Aorta (tissue), 5 donors: ENCODE data around the gene NFKBIE. TPM values are rescaled to one million over a fixed set of nuclear protein-coding genes. Genes with fewer than 3 reads are reported as not detected.
A peak's percentile ranks its signal among the peaks of the same experiment; 100 is the strongest.

Source experiments
- ATAC-seq: fragments of 200-7000 bp; cut with Tn5 transposase; one replicate; pipeline ENCODE4 v1.9.1; 2022; ENCODE audit warnings: moderate library complexity; ENCODE audit not compliant: low FRiP score
- DNase-seq, 2 donors: peaks; one replicate each; pipeline ENCODE4 v3.0.0-alpha.2; 2020
- H3K27ac ChIP-seq, 2 donors: one replicate each; pipeline ENCODE4 v1.5.1; 2013; ENCODE audit warnings: low read length in 2 of 2, mild to moderate bottlenecking in 2 of 2, moderate library complexity in 2 of 2, control low read depth in 1 of 2, inconsistent platforms in 1 of 2, low read depth in 1 of 2
- H3K27me3 ChIP-seq, 2 donors: one replicate each; pipeline ENCODE4 v1.6.1; 2013; ENCODE audit warnings: control low read depth in 1 of 2, low read length in 1 of 2, mild to moderate bottlenecking in 1 of 2, moderate library complexity in 1 of 2; ENCODE audit not compliant: insufficient read depth in 2 of 2, control insufficient read depth in 1 of 2
- H3K36me3 ChIP-seq, 2 donors: one replicate each; pipeline ENCODE4 v1.6.1; 2013; ENCODE audit warnings: control low read depth in 1 of 2, low read length in 1 of 2, mild to moderate bottlenecking in 1 of 2; ENCODE audit not compliant: insufficient read depth in 2 of 2, control insufficient read depth in 1 of 2
- H3K4me1 ChIP-seq, 2 donors: one replicate each; pipeline ENCODE4 v1.6.1; 2013; ENCODE audit warnings: low read length in 2 of 2, control low read depth in 1 of 2, mild to moderate bottlenecking in 1 of 2, moderate library complexity in 1 of 2; ENCODE audit not compliant: insufficient read depth in 2 of 2, control insufficient read depth in 1 of 2
- H3K4me3 ChIP-seq, 2 donors: one replicate each; pipeline ENCODE4 v1.5.1; 2013; ENCODE audit warnings: low read length in 2 of 2, control low read depth in 1 of 2, mild to moderate bottlenecking in 1 of 2
- H3K9me3 ChIP-seq: one replicate; pipeline ENCODE4 v1.6.1; 2013; ENCODE audit warnings: mild to moderate bottlenecking, low read length; ENCODE audit not compliant: control insufficient read depth
- WGBS, 2 donors: extraction: QIAGEN DNeasy Blood & Tissue Kit; methylation state at CpG; one replicate each; pipeline ENCODE4 v1.1.7; 2013; 5-methylcytosine and 5-hydroxymethylcytosine counted together
- intact Hi-C, 2 donors: fragments of 100-400 bp; cut with DNase I; formaldehyde crosslinking; loops; one replicate each; pipeline versions ENCODE4 v1.14.2 to v1.15.0; 2022
- polyA plus RNA-seq, 2 donors: library from polyadenylated mRNA; stranded (reverse); fragments of 200-250 nt; gene quantifications; one replicate each; pipeline ENCODE4 v1.2.3, GENCODE V29; 2013
- total RNA-seq, 2 donors: library from RNA; stranded (reverse); fragmentation: NEBNext Ultra II Directional; extraction: Animal tissue kit (Norgen Biotek cat#: 25700); gene quantifications; one replicate each; pipeline ENCODE4 v1.2.1, GENCODE V29; 2021
- donor health status: healthy with polysubstance abuse.
- donor health status: Bipolar disorder and iron deficiency.
- donor health status: DM: no; HTN: no; CAD: no.
- donor health status: DM: no; HTN: no; CAD: no.
- donor health status: DM: yes; HTN: yes; CAD: no.

Gene NFKBIE
- total and polyA plus RNA-seq, 4 donors = 3.5 to 10.9 (median 4.9) TPM

GRCh38 chr6:44270526-44271405, 5.4 kb upstream of the NFKBIE start:
- H3K9me3 ChIP-seq = no peaks in the 10 kb centered on the region
- H3K27me3 ChIP-seq = no peaks in the 10 kb centered on the region
- H3K27ac ChIP-seq = no peak overlapping the region
- intact Hi-C loops = no loop called here
- no peaks in the 10 kb centered on the region for H3K4me1 ChIP-seq
- peak overlapping the region; percentile 39 to 52 for H3K4me3 ChIP-seq
- WGBS, 2 donors = 2 to 5% methylated on average over 28 to 88 of the region's 90 CpGs
- H3K36me3 ChIP-seq = no peaks in the 10 kb centered on the region
- ATAC-seq = no peak
- DNase-seq = no peak

GRCh38 chr6:44269921-44270525, 4.7 kb upstream of the NFKBIE start, which contains the start of gene TMEM151B:
Gene TMEM151B (plus strand): TSS chr6:44270450. CDS start chr6:44270743, 293 bp downstream.
- H3K27me3 ChIP-seq = no peaks in the 10 kb centered on the region

GRCh38 chr6:44269178-44269920, 4.0 kb upstream of the NFKBIE start:
- WGBS, 2 donors = 66 to 100% methylated on average over 1 of the region's 1 CpG
- no peaks in the 10 kb centered on the region for H3K9me3 ChIP-seq
- no peak overlapping the region for H3K4me3 ChIP-seq
- ATAC-seq = no peak
- no peaks in the 10 kb centered on the region for H3K36me3 ChIP-seq
- peaks cover 0 to 4% of the 10 kb centered on the region in 2 donors for H3K4me1 ChIP-seq
- H3K27ac ChIP-seq = no peak overlapping the region
- H3K27me3 ChIP-seq = no peaks in the 10 kb centered on the region
- intact Hi-C loops = loop anchor here (2.0 to 5.0 kb wide), 3 partner anchors 33 to 69 kb away; no protein-coding TSS in a partner anchor
- DNase-seq = peak in 1 of 2 donors; percentile 11

More at GRCh38 chr6:44269921-44270525, 4.7 kb upstream of the NFKBIE start, which contains the start of gene TMEM151B:
- Histone ChIP-seq H3K9me3 (no peaks in the 10 kb centered on the region), H3K27ac (no peak within 1 kb of the TSS), H3K4me3 (peak within 1 kb of the TSS; percentile 39 to 52), H3K36me3 (no peaks in the 10 kb centered on the region), H3K4me1 (no peaks in the 10 kb centered on the region)
- intact Hi-C loops = loop anchor here (2.0 to 5.0 kb wide), 3 partner anchors 32 to 69 kb away; no protein-coding TSS in a partner anchor
- 12 to 25% methylated on average over 19 to 29 of the region's 29 CpGs for WGBS, 2 donors
- DNase-seq (peak in 1 of 2 donors; percentile 64), ATAC-seq (no peak)

- no peaks in the 10 kb centered on the region for H3K36me3 ChIP-seq
- H3K27ac ChIP-seq = no peak overlapping the region
- DNase-seq = peak in 1 of 2 donors; percentile 57
- no peak for ATAC-seq
- no peaks in the 10 kb centered on the region for H3K27me3 ChIP-seq
- WGBS, 2 donors = 23 to 34% methylated on average over 5 of the region's 5 CpGs
- no peaks in the 10 kb centered on the region for H3K9me3 ChIP-seq
- intact Hi-C loops = loop anchor here (1.0 to 5.0 kb wide), 4 partner anchors 34 to 71 kb away; no protein-coding TSS in a partner anchor
- H3K4me1 ChIP-seq = peaks cover 0 to 4% of the 10 kb centered on the region in 2 donors
- H3K4me3 ChIP-seq = no peak overlapping the region
Observed at GRCh38 chr6:44268095-44268628, 2.8 kb upstream of the NFKBIE start.

GRCh38 chr6:44267252-44267651, 1.9 kb upstream of the NFKBIE start:
- H3K36me3 ChIP-seq = no peaks in the 10 kb centered on the region
- intact Hi-C loops = loop anchor here (5.0 kb wide), 2 partner anchors 35 to 40 kb away; no protein-coding TSS in a partner anchor
- WGBS, 2 donors = 66 to 71% methylated on average over 10 of the region's 10 CpGs
- no peaks in the 10 kb centered on the region for H3K9me3 ChIP-seq
- peaks cover 0 to 4% of the 10 kb centered on the region in 2 donors for H3K4me1 ChIP-seq
- ATAC-seq (no peak), DNase-seq (peak in 1 of 2 donors; percentile 50)
- H3K4me3 ChIP-seq = no peak overlapping the region
- no peaks in the 10 kb centered on the region for H3K27me3 ChIP-seq
- H3K27ac ChIP-seq = no peak overlapping the region

GRCh38 chr6:44266347-44266746, 996 bp upstream of the NFKBIE start:
- ATAC-seq (no peak), DNase-seq (peak in 1 of 2 donors; percentile 32)
- intact Hi-C loops = loop anchor here (5.0 kb wide), 2 partner anchors 36 to 41 kb away; no protein-coding TSS in a partner anchor
- WGBS, 2 donors = 67 to 69% methylated on average over 3 of the region's 3 CpGs
- peaks cover 0 to 4% of the 10 kb centered on the region in 2 donors for H3K4me1 ChIP-seq
- no peaks in the 10 kb centered on the region for H3K9me3 ChIP-seq
- no peaks in the 10 kb centered on the region for H3K27me3 ChIP-seq
- no peak overlapping the region for H3K4me3 ChIP-seq
- no peaks in the 10 kb centered on the region for H3K36me3 ChIP-seq
- H3K27ac ChIP-seq = no peak overlapping the region

- Histone ChIP-seq H3K9me3 (no peaks in the 10 kb centered on the region), H3K4me3 (no peak overlapping the region), H3K36me3 (no peaks in the 10 kb centered on the region), H3K27me3 (no peaks in the 10 kb centered on the region), H3K4me1 (peaks cover 0 to 4% of the 10 kb centered on the region in 2 donors), H3K27ac (no peak overlapping the region)
- intact Hi-C loops = loop anchor here (5.0 kb wide), 2 partner anchors 37 to 42 kb away; no protein-coding TSS in a partner anchor
- WGBS, 2 donors = 59 to 63% methylated on average over 17 of the region's 17 CpGs
- ATAC-seq (no peak), DNase-seq (peak in 1 of 2 donors; percentile 26)
Observed at GRCh38 chr6:44265722-44266233, 427 bp upstream of the NFKBIE start.
